Activated CD4-positive, alpha-beta T cell treated with anti-CD3 and anti-CD28 coated beads for 4 hours (primary cell): ENCODE results near the gene SDC1.

Experiments
- DNase-seq, 2 donors: peaks; one replicate each; pipeline ENCODE4 v3.0.0-alpha.2; 2020

SDC1 gene

GRCh38 chr2:20180676-20181648 lies 44.0 kb downstream of the SDC1 start:
- DNase-seq, result no peak

GRCh38 chr2:20179755-20180594 lies 45.0 kb downstream of the SDC1 start:
- no peak for DNase-seq

GRCh38 chr2:20179466-20179754 lies 45.5 kb downstream of the SDC1 start:
- DNase-seq, result no peak

GRCh38 chr2:20178666-20179465 lies 46.1 kb downstream of the SDC1 start:
- DNase-seq, result no peak

GRCh38 chr2:20178249-20178607 lies 46.7 kb downstream of the SDC1 start:
- no peak for DNase-seq

- no peak for DNase-seq
Measured at GRCh38 chr2:20177556-20178248, 47.2 kb downstream of the SDC1 start.

GRCh38 chr2:20176760-20177159 lies 48.2 kb downstream of the SDC1 start:
- DNase-seq, result no peak

- DNase-seq, result no peak
Measured at GRCh38 chr2:20175931-20176330, 49.0 kb downstream of the SDC1 start.

GRCh38 chr2:20175267-20175666 lies 49.7 kb downstream of the SDC1 start:
- no peak for DNase-seq

- DNase-seq, result no peak
Measured at GRCh38 chr2:20174410-20174809, 50.5 kb downstream of the SDC1 start.

GRCh38 chr2:20173496-20174402 lies 51.2 kb downstream of the SDC1 start:
- no peak for DNase-seq

- no peak for DNase-seq
Measured at GRCh38 chr2:20173064-20173463, 51.9 kb downstream of the SDC1 start.

- no peak for DNase-seq
Measured at GRCh38 chr2:20172273-20173055, 52.5 kb downstream of the SDC1 start.

- no peak for DNase-seq
Measured at GRCh38 chr2:20171445-20171977, 53.4 kb downstream of the SDC1 start.

GRCh38 chr2:20170704-20171250 lies 54.2 kb downstream of the SDC1 start:
- DNase-seq, result no peak

- no peak for DNase-seq
Measured at GRCh38 chr2:20169796-20170703, 54.9 kb downstream of the SDC1 start.

GRCh38 chr2:20168727-20169696 lies 55.9 kb downstream of the SDC1 start:
- DNase-seq, result no peak
